ENCODE data around the gene PCP4. TPM values are rescaled to one million over a fixed set of nuclear protein-coding genes. Genes with fewer than 3 reads are reported as not detected.

Gene PCP4
- total RNA-seq, 2 experiments from 2014 or later: not detected

DNA sequence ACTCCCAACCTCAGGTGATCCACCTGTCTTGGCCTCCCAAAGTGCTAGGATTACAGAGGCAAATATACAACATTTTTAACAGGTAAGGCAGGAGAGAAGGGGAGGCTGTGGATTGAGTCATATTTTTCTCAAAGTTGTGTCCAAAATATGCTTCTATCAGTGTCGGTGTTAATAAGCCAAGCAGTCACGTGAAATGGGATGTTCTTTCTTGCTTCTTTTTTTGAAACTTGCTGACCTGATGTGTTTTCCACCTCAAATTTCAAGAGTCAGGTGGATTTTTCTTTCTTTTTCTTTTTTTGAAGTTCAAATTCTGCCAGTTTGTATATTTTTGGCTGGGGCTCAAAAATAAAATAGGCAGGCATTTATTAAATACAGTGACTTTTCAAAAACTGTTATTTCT, 91.5 kb downstream of the PCP4 start:
- no TSS peak for BruUV-seq (replicated peaks)

DNA sequence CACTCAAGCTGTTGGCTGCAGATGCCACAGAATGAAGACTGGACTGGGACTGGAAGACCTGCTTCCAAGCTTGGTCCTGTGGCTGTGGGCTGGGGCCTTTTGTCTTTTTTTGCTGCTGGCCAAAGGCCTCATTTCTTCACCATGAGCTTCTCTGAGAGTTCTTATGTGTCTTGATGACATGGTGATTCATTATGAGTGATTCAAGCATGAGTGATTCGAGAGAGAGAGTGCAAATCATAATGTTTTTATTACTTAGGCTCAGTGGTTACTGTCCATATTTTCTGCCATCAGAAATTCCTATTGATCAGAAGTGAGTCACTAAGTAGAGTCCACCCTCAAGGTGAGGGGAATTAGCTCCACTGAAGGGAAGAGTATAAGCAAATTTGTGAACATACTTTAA, 94.0 kb downstream of the PCP4 start:
- CTCF ChIA-PET (ENCODE audit: unreplicated experiment): no interaction called here
- BruUV-seq (replicated peaks): no TSS peak

More for the DNA sequence above, 91.5 kb downstream of the PCP4 start:
- no peak for DNase-seq (ENCODE audit: low spot score)
- H2AFZ ChIP-seq (ENCODE audit: low read length): no peak overlapping the region
- ChIA-PET CTCF (ENCODE audit: unreplicated experiment) (no interaction called here), POLR2A (no interaction called here)
- H4K20me1 ChIP-seq (ENCODE audit: insufficient read depth, low read length): no peaks in the 10 kb centered on the region
- H3K9me2 ChIP-seq (ENCODE audit: insufficient read depth, low read length): no peaks in the 10 kb centered on the region
- H3K4me1 ChIP-seq (ENCODE audit: insufficient read depth, low read length, poor library complexity, severe bottlenecking): no peaks in the 10 kb centered on the region
- no peak overlapping the region for H3K4me2 ChIP-seq (ENCODE audit: low read length)
- intact Hi-C loops (cut with micrococcal nuclease; ENCODE audit: unreplicated experiment): no loop called here
- H3K79me2 ChIP-seq (ENCODE audit: insufficient read depth, low read depth, low read length): no peaks in the 10 kb centered on the region
- H3K27ac ChIP-seq (ENCODE audit: low read depth, low read length, poor library complexity, severe bottlenecking): no peak overlapping the region
- no peak for TF ChIP-seq EZH2phosphoT487 (IDR thresholded peaks at IDR 0.05; ENCODE audit: borderline replicate concordance, low read depth, low read length)
- TF ChIP-seq, protein P1, sequence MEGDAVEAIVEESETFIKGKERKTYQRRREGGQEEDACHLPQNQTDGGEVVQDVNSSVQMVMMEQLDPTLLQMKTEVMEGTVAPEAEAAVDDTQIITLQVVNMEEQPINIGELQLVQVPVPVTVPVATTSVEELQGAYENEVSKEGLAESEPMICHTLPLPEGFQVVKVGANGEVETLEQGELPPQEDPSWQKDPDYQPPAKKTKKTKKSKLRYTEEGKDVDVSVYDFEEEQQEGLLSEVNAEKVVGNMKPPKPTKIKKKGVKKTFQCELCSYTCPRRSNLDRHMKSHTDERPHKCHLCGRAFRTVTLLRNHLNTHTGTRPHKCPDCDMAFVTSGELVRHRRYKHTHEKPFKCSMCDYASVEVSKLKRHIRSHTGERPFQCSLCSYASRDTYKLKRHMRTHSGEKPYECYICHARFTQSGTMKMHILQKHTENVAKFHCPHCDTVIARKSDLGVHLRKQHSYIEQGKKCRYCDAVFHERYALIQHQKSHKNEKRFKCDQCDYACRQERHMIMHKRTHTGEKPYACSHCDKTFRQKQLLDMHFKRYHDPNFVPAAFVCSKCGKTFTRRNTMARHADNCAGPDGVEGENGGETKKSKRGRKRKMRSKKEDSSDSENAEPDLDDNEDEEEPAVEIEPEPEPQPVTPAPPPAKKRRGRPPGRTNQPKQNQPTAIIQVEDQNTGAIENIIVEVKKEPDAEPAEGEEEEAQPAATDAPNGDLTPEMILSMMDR (conservative IDR thresholded peaks at IDR 0.05; ENCODE audit: low read length): no peak
- no peaks in the 10 kb centered on the region for H3K9me3 ChIP-seq (ENCODE audit: low read length)
- no peak overlapping the region for H3K4me3 ChIP-seq (ENCODE audit: low read depth, low read length, poor library complexity, severe bottlenecking)
- no peaks in the 10 kb centered on the region for H3K36me3 ChIP-seq (ENCODE audit: insufficient read depth, low read length)

GRCh38 chr21:39965026-39965425, 97.8 kb downstream of the PCP4 start:
- TF ChIP-seq EZH2phosphoT487 (IDR thresholded peaks at IDR 0.05; ENCODE audit: borderline replicate concordance, low read depth, low read length): no peak
- TF ChIP-seq, protein P1 (conservative IDR thresholded peaks at IDR 0.05; ENCODE audit: low read length): no peak
- Histone ChIP-seq H3K36me3 (ENCODE audit: insufficient read depth, low read length) (no peaks in the 10 kb centered on the region), H3K27ac (ENCODE audit: low read depth, low read length, poor library complexity, severe bottlenecking) (no peak overlapping the region), H4K20me1 (ENCODE audit: insufficient read depth, low read length) (no peaks in the 10 kb centered on the region), H3K9me3 (ENCODE audit: low read length) (no peaks in the 10 kb centered on the region), H3K4me1 (ENCODE audit: insufficient read depth, low read length, poor library complexity, severe bottlenecking) (no peaks in the 10 kb centered on the region), H2AFZ (ENCODE audit: low read length) (no peak overlapping the region), H3K9me2 (ENCODE audit: insufficient read depth, low read length) (no peaks in the 10 kb centered on the region), H3K4me3 (ENCODE audit: low read depth, low read length, poor library complexity, severe bottlenecking) (no peak overlapping the region), H3K4me2 (ENCODE audit: low read length) (no peak overlapping the region), H3K79me2 (ENCODE audit: insufficient read depth, low read depth, low read length) (no peaks in the 10 kb centered on the region)
- BruUV-seq (replicated peaks): no TSS peak
- CTCF ChIA-PET (ENCODE audit: unreplicated experiment): no interaction called here
- DNase-seq (ENCODE audit: low spot score): no peak
- intact Hi-C loops (cut with micrococcal nuclease; ENCODE audit: unreplicated experiment): no loop called here
- POLR2A ChIA-PET: no interaction called here

More for the DNA sequence above, 94.0 kb downstream of the PCP4 start:
- H2AFZ ChIP-seq (ENCODE audit: low read length): no peak overlapping the region
- H3K4me2 ChIP-seq (ENCODE audit: low read length): no peak overlapping the region
- POLR2A ChIA-PET: no interaction called here
- H3K79me2 ChIP-seq (ENCODE audit: insufficient read depth, low read depth, low read length): no peaks in the 10 kb centered on the region
- no peaks in the 10 kb centered on the region for H3K36me3 ChIP-seq (ENCODE audit: insufficient read depth, low read length)
- no peak for DNase-seq (ENCODE audit: low spot score)
- H3K27ac ChIP-seq (ENCODE audit: low read depth, low read length, poor library complexity, severe bottlenecking): no peak overlapping the region
- no peaks in the 10 kb centered on the region for H3K9me3 ChIP-seq (ENCODE audit: low read length)
- no peak overlapping the region for H3K4me3 ChIP-seq (ENCODE audit: low read depth, low read length, poor library complexity, severe bottlenecking)
- intact Hi-C loops (cut with micrococcal nuclease; ENCODE audit: unreplicated experiment): no loop called here
- H4K20me1 ChIP-seq (ENCODE audit: insufficient read depth, low read length): no peaks in the 10 kb centered on the region
- TF ChIP-seq, protein P1 (conservative IDR thresholded peaks at IDR 0.05; ENCODE audit: low read length): no peak
- no peak for TF ChIP-seq EZH2phosphoT487 (IDR thresholded peaks at IDR 0.05; ENCODE audit: borderline replicate concordance, low read depth, low read length)
- H3K4me1 ChIP-seq (ENCODE audit: insufficient read depth, low read length, poor library complexity, severe bottlenecking): no peaks in the 10 kb centered on the region
- no peaks in the 10 kb centered on the region for H3K9me2 ChIP-seq (ENCODE audit: insufficient read depth, low read length)

All from OCI-LY7 (cell line).